8988T (cell line): ENCODE results near the gene B3GALT5.

ENCODE experiments used
- DNase-seq: peaks from one replicate; pipeline ENCODE4 v3.0.0; 2011

B3GALT5 gene

DNA sequence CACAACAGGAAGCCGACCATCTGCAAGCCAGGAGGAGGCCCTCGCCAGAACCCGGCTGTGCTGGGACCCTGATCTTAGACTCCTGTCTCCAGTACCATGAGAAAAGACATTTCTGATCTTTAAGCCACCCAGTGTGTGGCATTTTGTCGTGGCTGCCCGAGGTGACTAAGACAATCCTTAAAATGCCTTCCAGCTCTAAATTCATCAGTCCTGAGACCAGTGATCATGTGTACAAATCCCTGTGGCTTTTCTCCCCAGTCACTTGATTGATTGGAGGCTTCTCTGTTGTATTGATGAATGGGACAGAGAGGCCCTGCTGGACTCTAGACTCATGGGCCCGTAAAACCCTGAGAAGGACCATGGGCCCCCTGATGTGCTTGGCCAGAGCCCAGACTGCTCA lies 36.1 kb downstream of the B3GALT5 start:
- DNase-seq, result no peak

DNA sequence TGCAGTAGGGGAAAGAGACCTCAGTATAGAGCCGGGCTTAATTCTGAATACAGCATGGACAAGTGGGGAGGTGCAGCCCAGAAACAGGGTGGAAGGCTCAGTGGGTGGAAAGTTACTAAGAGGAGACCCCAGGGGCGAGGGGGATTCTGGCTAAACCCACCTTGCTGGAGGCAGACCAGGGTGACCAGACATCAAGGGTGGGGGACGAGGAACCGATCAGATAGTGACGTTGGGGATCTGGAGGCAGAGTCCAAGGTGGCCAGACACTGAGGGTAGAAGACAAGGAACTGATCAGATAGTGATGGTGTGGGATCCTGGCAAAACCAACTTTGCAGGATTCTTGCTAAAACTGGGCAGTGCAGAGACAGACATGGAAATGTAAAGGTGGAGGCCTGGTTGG lies 36.8 kb downstream of the B3GALT5 start:
- no peak for DNase-seq

DNA sequence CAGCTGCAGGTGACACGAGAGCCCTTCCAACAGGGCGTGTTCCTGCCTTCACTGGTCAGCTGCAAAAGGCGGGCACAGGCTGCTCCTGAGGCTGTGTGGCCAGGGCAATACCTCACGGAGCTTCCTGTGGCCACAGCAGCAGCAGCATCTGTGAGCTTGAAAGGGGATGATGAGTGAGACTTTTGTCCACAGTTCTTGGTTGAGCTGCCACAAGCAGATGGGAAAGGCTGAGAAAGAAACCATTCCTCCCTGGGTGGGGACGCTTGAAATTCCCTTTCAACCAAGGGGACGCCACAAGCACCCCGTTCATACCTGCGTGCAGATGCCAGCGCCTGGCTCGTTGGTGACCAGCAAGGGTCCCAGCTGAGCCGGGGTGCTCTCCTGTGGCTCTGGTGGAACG lies 37.6 kb downstream of the B3GALT5 start:
- no peak for DNase-seq

DNA sequence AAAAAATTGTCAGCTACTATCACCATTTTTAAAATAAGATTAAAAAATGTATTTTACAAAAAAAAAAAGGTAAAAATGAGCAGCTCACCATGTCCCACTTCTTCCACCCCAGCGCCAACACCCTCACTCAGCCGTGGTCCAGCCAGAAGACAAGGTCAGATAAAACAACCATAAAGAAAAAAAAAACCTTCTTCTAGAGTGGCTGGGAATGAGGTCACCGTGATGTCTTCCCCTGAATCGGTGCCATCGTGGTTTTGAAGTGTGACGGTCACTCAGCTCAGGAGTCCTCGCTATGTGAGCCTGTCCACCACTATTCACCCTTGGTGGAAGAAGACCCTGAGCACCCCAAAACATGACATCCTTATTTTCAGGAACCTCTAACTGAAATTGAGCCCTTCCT lies 38.1 kb downstream of the B3GALT5 start:
- DNase-seq, result no peak

DNA sequence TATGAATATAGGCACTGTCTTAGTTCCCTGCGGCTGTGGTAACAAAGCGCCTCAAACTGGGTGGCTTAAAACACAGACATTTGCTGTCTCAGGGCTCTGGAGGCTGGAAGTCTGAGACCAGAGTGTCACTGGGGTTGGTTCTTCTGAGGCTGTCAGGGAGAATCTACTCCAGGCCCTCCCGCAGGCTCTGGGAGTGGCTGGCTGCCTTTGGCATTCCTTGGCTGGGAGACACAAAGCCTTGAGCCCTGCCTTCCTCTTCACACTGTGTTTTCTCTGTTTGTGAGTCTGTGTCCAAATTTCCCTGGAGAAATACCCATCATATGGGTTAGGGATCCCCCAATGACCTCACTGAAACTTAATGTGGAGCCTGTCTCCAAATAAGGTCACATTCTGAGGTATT lies 38.5 kb downstream of the B3GALT5 start:
- no peak for DNase-seq

DNA sequence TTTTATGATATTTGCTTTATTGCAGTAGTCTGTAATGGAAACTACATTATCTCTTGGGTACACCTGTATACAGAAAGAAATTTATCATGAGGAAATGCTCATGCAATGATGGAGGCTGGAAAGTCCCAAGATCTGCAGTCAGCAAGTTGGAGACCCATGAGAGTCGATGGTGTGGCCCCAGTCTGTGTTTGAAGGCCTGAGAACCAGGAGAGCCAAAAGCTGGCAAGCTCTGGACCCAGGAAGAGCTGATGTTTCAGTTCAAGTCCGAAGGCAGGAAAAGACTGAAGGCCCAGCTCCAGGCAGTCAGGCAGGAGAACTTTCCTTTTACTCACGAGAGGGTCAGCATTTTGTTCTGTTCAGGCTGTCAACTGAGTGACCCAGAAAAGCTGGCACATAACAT lies 42.2 kb downstream of the B3GALT5 start:
- no peak for DNase-seq

DNA sequence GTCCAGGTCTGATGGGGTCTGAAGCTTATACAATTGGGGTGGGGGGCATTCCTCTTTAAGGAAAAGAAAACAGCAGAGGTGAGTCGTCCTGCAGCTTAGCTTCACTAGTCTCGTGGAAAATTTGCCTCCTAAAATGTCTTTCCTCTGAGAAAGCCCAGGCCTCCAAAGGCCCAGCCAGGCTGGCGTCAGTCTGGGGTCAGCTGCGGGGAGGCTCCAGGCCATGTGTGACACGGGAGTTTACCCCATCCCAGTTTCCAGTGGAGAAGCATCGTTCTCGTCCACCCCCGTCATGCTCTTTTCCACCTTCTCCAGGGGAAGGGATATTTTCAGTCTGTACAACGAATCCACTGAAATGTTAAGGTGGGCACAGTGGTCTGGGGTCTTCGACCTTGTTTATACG lies 42.8 kb downstream of the B3GALT5 start:
- DNase-seq, result no peak

DNA sequence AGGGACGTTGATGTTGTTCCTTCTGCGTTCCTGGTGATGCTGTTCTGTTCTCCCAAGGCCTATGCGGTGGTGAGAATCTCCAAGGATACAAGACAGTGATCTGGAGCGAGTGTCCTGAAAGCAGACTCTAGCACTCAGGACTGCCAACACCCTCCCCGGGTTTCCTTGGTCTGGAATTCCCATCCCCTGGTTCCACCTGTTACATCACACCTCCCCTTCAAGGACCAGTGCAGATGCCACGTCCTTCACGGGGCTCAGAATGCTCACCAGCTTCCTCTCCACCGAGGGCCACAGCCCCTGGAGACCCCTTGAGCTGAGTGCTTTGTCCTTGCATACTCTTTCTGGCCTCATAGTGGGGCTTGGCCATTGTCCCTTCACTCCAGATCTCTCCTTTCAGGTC lies 43.5 kb downstream of the B3GALT5 start:
- no peak for DNase-seq

DNA sequence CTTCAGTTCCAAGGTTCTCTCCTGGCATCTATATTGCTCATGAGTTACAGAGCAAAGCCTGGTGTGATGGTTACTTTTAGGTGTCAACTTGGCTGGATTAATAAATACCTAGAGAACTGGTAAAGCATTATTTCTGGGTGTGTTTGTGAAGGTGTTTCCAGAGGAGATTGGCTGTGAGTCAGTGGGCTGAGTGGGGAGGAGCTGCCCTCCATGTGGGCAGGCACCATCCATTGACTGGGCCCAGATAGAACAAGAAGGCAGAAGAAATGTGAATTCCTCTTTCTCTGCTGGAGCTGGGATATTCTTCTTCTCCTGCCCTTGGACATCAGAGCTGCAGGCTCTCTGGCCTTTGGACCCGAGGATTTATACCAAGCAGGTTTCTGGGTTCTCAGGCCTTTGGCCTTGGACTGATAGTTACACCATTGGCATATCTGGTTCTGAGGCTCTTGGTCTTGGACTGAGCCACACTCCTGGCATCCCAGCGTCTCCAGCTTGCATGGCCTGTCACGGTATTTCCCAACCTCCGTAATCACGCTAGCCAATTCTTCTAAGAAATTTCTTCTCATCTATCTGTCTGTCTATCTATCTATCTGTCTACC lies 44.5 kb downstream of the B3GALT5 start:
- no peak for DNase-seq

DNA sequence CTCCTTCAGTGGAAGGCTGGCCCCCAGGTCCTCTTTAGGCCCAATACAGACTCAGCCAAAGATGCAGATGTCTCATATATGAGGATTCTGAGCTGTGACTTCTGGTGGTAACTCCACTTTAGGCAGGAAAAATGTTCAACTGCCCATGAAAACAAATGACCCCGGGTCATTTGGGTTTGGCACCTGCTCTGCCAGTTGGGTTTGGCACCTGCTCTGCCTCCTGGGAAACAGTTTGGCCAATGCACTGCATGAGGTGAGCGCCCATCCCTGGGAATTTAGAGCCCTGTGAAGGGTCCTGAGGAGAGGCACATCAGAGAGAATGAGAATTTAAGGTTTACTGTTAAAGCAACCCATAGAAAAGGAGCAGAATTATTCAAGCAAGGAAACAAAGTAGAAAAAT lies 45.3 kb downstream of the B3GALT5 start:
- DNase-seq, result no peak

DNA sequence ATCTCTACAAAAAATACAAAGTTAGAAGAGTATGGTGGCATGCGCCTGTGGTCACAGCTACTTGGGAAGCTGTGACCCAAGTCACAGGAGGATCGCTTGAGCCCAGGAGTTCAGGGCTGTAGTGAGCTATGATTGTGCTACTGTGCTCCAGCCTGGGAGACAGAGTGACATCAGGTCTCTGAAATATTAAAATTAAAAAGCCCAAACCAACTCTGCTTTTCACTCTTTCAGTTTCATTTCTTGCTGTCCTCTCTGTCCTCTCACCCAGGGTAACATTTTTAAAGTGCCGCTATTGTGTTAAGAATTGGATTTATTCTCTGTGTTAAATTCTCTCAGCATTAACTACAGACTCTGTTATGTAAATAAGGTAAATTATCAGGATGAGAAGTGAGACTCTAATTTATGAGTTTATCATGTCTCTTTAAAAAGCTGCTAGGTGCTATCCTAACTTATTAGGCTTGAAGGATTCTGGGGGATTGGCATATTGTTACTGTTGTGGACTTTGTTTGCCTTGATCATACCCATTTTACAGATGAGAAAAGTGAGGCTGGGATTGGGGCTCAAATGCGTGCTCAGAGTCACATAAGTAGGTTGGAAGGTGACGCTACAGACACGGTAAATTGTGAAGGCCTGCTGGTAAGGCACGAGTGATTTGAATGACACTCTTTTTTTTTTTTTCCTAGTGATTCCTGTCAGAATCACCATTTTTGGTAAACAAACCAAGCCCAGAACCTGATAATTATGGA lies 46.5 kb downstream of the B3GALT5 start:
- no peak for DNase-seq

DNA sequence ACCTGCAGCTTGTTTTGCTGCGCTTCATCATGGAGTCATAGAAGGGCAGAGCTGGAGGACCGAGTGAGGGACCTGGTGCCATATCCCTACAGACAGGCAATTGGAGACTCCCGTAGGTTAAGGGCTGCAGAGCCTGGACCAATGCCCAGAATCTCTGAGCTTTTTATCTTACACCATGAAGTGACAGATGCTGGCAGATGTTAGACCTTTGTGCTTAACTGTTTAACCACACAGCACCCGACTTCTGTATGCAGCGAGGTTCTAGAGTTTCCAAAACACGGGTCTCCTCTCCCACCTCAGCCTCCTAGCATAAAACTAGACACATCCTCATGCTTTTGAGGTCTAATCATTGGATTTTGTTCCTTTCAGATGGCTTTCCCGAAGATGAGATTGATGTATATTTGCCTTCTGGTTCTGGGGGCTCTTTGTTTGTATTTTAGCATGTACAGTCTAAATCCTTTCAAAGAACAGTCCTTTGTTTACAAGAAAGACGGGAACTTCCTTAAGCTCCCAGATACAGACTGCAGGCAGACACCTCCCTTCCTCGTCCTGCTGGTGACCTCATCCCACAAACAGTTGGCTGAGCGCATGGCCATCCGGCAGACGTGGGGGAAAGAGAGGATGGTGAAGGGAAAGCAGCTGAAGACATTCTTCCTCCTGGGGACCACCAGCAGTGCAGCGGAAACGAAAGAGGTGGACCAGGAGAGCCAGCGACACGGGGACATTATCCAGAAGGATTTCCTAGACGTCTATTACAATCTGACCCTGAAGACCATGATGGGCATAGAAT lies 47.6 kb downstream of the B3GALT5 start:
- DNase-seq, result peak; percentile 69

DNA sequence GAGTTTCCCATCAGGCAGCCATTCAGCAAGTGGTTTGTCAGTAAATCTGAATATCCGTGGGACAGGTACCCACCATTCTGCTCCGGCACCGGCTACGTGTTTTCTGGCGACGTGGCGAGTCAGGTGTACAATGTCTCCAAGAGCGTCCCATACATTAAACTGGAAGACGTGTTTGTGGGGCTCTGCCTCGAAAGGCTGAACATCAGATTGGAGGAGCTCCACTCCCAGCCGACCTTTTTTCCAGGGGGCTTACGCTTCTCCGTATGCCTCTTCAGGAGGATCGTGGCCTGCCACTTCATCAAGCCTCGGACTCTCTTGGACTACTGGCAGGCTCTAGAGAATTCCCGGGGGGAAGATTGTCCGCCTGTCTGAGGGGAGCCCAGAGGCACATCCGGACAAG lies 48.4 kb downstream of the B3GALT5 start:
- no peak for DNase-seq

DNA sequence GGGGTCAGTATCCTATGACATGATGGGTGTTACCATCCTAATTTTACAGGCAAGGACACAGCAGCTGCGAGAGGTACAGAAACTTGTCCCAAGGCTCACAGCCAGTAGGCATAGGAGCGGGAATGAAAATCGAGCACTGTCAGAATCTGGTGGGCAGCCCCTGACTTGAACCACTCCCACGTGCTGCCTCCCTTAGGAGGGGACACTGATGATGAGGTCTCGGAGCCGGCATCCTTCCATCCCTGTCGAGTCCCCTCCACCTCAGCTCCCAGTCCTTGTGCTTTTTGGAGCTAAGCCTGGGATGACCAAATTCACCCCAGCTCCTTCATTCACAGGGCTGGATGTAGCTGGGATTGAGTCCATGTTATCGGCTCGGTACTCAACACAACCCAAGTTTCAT lies 49.0 kb downstream of the B3GALT5 start:
- DNase-seq, result no peak

DNA sequence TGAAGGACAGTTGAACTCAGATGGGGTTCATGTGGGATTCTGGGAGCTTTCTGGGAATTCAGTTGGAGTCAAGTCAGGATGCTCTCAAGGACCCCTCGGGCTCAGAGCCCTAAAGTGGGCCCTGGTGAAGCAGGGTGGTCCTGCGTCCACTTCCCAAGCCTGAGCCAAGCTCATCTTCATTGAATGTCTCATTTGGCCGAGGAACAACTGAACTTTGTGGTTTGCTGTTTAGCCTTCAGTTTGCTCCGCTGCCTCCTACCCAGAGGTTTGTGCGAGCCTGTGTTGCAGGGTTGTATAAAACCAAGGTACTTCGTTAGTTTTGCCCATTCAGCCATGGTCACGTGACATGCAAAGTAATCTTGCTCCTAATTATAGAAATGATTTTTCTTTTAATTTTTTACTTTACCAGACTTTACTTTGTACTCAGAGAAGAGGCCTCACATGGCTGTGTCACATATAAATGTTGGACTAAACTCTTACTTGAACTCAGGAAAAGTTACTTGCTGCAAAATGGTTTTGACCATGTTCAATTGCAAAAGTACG lies 49.7 kb downstream of the B3GALT5 start:
- no peak for DNase-seq

DNA sequence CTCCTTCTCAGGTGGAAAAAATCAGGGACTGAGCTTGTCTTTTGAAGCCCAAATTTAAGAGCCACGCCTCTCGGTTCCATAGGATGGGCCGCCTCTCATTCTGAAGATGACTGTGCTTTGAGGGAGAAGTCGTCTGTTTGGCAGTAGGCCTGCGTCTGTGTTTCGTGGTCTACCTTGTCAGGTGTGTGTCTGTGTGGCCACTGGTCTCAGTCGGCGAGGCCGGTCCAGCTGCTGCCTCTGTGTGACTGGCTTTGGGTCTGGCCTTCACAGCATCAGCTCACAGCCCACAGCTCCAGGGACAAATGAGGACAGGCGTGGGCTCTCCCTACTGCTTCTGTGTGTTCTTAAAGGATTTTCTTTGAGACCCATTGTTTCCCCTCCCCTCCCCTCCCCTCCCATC lies 50.3 kb downstream of the B3GALT5 start:
- DNase-seq, result no peak

DNA sequence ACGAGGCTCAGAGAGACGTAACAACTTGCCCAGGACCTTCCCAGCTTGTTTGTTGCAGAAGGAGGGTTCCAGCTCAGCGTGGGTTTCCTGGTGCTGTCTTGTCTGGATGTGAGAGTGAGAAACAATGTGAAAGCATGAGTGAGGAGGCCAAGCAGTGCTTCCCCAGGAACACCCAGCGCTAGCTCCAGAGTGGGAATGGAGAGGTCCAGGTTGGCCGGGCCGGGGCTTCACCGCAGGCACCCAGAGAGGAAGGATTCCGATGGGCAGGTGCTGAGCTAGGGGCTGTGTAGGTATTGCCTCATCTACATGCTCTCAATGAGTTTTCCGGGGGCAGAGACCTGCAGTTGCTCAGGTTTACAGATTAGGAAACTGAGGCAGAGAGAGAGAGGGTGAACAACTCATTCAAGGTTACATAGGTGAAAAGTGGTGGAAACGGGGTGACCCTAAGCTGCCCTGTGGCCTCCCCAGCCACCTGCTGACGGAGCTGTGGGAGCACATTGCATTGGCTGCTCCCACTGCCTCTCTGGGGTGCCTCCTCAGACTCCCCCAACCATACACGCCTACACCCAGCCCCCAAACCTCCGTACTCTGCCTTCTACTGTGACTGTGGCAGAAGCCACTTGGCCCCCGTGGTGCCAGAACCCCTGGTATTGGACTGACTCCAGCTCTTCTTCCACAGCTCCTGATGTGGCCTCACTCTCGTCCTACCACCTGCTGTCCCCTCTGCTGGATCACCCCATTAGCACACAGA lies 51.2 kb downstream of the B3GALT5 start:
- DNase-seq, result no peak

DNA sequence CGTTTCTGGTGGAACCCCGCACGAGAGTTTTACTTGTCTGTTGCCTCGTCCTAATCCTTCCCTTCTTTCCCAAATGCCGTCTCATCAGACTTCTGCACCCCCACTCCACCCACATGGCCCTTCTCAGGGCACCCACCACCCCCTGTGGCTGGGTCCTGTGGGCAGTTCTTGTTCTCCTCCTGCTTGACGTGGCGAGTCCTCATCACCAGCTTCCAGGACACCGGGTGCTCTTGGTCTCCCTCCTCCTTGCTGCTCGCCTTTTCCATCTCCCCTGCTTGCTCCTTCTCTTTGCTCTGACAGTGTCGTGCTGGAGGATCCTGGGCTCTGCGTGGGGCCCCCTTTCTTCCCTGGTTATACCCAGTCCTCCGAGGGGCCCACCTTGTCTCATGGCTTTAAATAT lies 51.8 kb downstream of the B3GALT5 start:
- DNase-seq, result no peak

DNA sequence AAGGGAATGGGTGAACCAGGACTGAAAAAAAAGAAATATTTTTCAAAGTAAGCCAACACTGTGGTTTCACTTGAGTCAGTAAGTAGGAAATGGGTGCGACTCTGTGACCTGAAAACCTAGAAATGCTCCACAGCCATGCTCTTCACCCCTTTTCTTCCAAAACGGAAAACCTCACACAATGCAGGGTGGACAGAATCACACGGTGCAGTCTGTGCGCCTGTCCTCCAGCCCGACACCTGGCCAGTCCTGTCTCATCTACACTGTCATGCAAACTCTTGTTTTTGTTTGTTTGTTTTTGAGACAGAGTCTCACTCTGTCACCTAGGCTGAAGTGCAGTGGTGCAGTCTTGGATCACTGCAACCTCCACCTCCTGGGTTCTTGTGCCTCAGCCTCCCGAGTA lies 53.3 kb downstream of the B3GALT5 start:
- no peak for DNase-seq

DNA sequence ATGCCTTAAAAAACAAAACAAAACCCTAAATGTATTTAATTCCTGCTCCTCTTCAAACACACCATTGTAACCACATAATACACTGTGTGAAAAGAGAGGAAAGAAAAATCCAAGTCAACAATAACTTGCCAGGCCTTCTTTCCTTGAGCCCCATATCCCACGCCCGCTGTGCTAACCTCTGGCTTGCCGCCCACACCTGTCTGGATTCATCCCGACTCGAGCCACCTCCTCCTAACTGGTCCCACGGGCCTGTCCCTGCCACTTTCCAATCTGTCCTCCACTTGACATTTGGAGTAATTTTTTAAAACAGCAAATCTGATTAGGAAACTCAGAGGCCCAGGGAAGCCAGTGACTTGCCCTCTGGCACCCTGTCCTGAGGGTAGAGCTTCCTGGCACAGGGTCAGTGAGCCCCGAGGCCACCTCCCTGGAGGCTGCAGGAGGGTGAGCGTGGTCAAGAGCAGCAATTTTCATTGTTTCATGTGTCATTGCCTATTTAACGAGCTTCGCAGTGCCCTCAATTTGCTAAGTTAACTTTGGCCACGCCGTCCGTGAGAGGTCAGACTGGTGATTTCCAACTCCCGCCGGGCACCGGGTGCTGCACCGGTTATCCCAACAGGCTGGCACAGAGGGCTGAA lies 54.1 kb downstream of the B3GALT5 start:
- no peak for DNase-seq

DNA sequence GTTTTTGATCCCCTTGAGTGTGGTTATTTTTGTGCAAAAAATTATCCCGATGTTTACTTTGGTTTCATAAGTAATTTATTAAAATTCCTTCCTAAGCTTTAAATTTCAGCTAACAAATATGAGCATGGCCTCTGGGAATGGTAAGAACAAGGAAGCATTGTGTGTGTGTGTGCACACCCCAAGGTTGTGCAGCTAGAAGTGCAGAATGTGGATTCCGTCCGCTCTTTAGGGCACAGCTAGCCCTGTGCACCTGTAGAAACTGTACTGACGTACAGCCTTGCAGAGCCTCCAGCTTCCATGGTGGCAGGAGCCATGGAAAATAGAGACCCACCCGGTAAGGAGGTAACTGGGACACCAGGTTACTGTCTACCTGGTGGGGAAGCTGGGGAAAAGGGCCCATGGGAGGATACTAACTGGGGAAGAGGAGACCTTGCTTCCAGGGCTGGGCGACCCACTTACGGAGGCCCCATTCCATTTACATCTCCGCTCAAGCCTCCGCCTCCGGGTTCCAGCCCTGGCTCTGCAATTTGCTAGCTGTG lies 54.7 kb downstream of the B3GALT5 start:
- no peak for DNase-seq

DNA sequence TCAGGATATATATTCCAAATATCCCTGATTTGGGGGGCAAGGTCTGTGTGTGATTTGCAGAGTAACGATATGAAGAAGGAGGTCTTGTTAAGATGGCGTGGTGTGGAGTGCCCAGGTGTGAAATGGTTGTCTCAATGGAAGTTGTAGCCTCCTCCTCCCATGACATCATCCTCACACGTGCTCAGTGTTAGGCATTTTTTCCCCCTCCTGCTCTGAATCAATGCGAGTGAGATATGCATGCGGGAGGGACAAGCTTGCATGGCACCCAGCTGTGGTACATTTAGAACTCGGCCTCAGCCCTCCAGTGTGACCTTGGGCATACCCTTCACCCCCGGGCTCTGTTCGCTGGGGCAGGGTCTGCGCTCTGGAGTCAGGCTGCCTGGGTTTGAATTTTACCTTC lies 55.6 kb downstream of the B3GALT5 start:
- DNase-seq, result no peak
